Lung (tissue), 12 donors: ENCODE data around the gene TANC1. TPM values are rescaled to one million over a fixed set of nuclear protein-coding genes. Genes with fewer than 3 reads are reported as not detected.

Source experiments
- ATAC-seq: fragments of 200-7000 bp; cut with Tn5 transposase; one replicate; pipeline ENCODE4 v1.9.1; 2020; ENCODE audit warnings: moderate number of reproducible peaks; ENCODE audit not compliant: insufficient read depth, low FRiP score
- DNase-seq, 3 donors: peaks; one replicate each; pipeline ENCODE4 v3.0.0-alpha.2; 2013 to 2017
- H3K27ac ChIP-seq, 2 donors: one replicate each; pipeline ENCODE4 v1.5.1; 2013; ENCODE audit warnings: mild to moderate bottlenecking in 2 of 2, moderate library complexity in 2 of 2, control low read depth in 1 of 2, inconsistent platforms in 1 of 2, low read depth in 1 of 2, low read length in 1 of 2
- H3K27me3 ChIP-seq, 3 donors: one replicate each; pipeline ENCODE4 v1.5.1; 2013; ENCODE audit warnings: low read length in 2 of 3; ENCODE audit not compliant: control insufficient read depth in 3 of 3, insufficient read depth in 3 of 3
- H3K36me3 ChIP-seq, 4 donors: one replicate each; pipeline ENCODE4 v1.5.1; 2013; ENCODE audit warnings: low read length in 4 of 4, mild to moderate bottlenecking in 1 of 4, moderate library complexity in 1 of 4; ENCODE audit not compliant: control insufficient read depth in 4 of 4, insufficient read depth in 4 of 4
- H3K4me1 ChIP-seq, 5 donors: one replicate each; pipeline ENCODE4 v1.5.1; 2013; ENCODE audit warnings: low read length in 5 of 5, mild to moderate bottlenecking in 2 of 5, moderate library complexity in 1 of 5; ENCODE audit not compliant: control insufficient read depth in 5 of 5, insufficient read depth in 5 of 5
- H3K4me3 ChIP-seq: one replicate; pipeline ENCODE4 v1.5.1; 2013; ENCODE audit warnings: mild to moderate bottlenecking, control low read depth, moderate library complexity
- H3K9ac ChIP-seq, 2 donors: one replicate each; pipeline ENCODE4 v1.5.1; 2013; ENCODE audit warnings: low read length in 2 of 2, control low read depth in 1 of 2; ENCODE audit not compliant: insufficient read depth in 1 of 2
- H3K9me3 ChIP-seq, 4 donors: one replicate each; pipeline ENCODE4 v1.5.1; 2013; ENCODE audit warnings: low read length in 3 of 4, mild to moderate bottlenecking in 1 of 4, moderate library complexity in 1 of 4; ENCODE audit not compliant: control insufficient read depth in 4 of 4, insufficient read depth in 3 of 4
- WGBS, 2 donors: extraction: QIAGEN DNeasy Blood & Tissue Kit; methylation state at CpG; one replicate each; pipeline ENCODE4 v1.1.7; 2013; 5-methylcytosine and 5-hydroxymethylcytosine counted together
- polyA plus RNA-seq, 2 donors: library from polyadenylated mRNA; stranded (reverse); fragments of 200-250 nt; gene quantifications; one replicate each; pipeline ENCODE4 v1.2.1, GENCODE V29; 2013
- total RNA-seq, 2 donors: library from RNA; depleted of rRNA in 1 of 2; stranded (reverse); fragments of >200 nt in 1 of 2; gene quantifications; one replicate each; pipeline ENCODE4 v1.2.1, GENCODE V29; 2014 to 2021
- TF ChIP-seq, protein P1 (sequence below): IDR thresholded peaks from 2 replicates; pipeline ENCODE4 v1.5.1; 2012; ENCODE audit warnings: mild to moderate bottlenecking; ENCODE audit errors: control extremely low read depth, extremely low read depth
- donor health status: control.
- donor health status: control.
- donor health status: Bipolar disorder and iron deficiency.
- donor health status: healthy.
- donor health status: DM: yes; HTN: yes; CAD: no.

TANC1 gene
- total and polyA plus RNA-seq, 4 donors, result 14.3 to 99.5 (median 37.3) TPM

DNA sequence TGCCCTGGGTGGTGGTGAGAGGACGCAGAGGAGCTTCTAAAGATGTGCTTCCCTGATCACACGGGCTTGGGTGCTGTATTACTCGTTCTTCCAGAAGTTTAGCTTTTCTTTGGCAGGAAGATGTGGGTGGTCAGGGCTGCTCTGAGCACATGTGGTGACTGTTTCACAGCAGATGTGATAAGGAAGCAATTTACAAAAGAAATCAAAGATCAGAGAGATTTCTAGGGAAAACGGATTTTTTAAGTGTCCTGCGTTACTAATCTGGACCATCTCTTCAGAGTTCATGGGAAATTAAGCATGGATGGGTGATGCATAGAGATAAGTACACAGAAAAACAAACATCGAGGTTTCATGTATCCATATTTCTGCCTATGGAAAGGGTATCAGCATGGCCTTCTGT is 218.7 kb downstream of the TANC1 start:
- ATAC-seq (no peak), DNase-seq (no peak)
- Histone ChIP-seq H3K36me3 (peaks cover 3 to 38% (median 27%) of the 10 kb centered on the region in 4 donors), H3K9me3 (no peaks in the 10 kb centered on the region), H3K4me1 (peaks cover 0 to 11% (median 0%) of the 10 kb centered on the region in 5 donors), H3K27ac (no peak overlapping the region), H3K27me3 (no peaks in the 10 kb centered on the region), H3K9ac (no peak overlapping the region), H3K4me3 (no peak overlapping the region)
- 72 to 88% methylated on average over 6 of the region's 6 CpGs for WGBS, 2 donors
- TF ChIP-seq, protein P1, sequence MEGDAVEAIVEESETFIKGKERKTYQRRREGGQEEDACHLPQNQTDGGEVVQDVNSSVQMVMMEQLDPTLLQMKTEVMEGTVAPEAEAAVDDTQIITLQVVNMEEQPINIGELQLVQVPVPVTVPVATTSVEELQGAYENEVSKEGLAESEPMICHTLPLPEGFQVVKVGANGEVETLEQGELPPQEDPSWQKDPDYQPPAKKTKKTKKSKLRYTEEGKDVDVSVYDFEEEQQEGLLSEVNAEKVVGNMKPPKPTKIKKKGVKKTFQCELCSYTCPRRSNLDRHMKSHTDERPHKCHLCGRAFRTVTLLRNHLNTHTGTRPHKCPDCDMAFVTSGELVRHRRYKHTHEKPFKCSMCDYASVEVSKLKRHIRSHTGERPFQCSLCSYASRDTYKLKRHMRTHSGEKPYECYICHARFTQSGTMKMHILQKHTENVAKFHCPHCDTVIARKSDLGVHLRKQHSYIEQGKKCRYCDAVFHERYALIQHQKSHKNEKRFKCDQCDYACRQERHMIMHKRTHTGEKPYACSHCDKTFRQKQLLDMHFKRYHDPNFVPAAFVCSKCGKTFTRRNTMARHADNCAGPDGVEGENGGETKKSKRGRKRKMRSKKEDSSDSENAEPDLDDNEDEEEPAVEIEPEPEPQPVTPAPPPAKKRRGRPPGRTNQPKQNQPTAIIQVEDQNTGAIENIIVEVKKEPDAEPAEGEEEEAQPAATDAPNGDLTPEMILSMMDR, result no peak

DNA sequence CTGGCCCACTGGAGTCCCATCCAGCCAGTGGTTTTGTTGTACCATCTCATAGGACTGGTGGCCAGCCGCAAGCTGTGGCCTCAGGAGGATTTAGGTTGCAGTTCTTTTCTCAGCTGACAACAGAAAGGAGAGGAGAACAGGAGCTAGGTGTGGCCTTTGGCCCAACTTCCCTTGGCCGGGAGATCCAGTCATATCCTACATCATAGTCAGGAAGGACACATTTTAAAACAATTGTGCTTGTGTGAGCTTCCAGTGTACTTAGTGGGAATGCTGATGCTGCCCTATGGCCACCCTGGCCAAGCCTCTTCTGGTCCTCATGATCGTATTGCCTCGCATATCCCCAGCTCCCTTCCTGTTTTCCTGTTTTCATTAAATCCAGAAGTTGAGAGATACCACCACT is 220.0 kb downstream of the TANC1 start:
- no peak overlapping the region for H3K4me3 ChIP-seq
- no peaks in the 10 kb centered on the region for H3K9me3 ChIP-seq
- peak overlapping the region; percentile 24 to 49 for H3K27ac ChIP-seq
- TF ChIP-seq, protein P1, result no peak
- peaks cover 0 to 11% (median 0%) of the 10 kb centered on the region in 5 donors for H3K4me1 ChIP-seq
- no peak for ATAC-seq
- H3K36me3 ChIP-seq, result peaks cover 3 to 39% (median 25%) of the 10 kb centered on the region in 4 donors
- H3K27me3 ChIP-seq, result no peaks in the 10 kb centered on the region
- 71 to 83% methylated on average over 4 of the region's 4 CpGs for WGBS, 2 donors
- H3K9ac ChIP-seq, result no peak overlapping the region
- peak in 1 of 3 donors; percentile 13 for DNase-seq

DNA sequence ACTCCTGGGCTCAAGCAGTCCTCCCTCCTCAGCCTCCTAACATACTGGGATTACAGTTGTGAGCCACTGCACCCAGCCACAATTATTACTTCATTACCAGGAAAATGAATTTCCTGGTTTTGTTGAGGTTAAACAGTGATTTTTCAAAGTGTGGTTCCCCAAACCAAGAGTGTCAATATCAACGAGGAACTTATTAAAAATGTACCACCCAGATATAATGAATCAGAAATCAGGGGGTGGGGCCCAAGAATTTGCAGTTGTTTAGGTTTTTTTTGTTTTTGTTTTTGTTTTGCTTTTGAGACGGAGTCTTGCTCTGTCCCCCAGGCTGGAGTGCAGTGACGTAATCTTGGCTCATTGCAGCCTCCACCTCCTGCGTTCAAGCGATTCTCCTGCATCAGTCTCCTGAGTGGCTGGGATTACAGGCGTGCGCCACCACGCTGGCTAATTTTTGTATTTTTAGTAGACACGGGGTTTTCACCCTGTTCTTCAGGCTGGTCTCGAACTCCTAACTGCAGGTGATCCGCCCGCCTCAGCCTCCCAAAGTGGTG is 224.0 kb downstream of the TANC1 start:
- Histone ChIP-seq H3K4me3 (no peak overlapping the region), H3K27ac (no peak overlapping the region), H3K27me3 (no peaks in the 10 kb centered on the region), H3K4me1 (peaks cover 0 to 2% (median 0%) of the 10 kb centered on the region in 5 donors), H3K36me3 (peaks cover 0 to 52% (median 30%) of the 10 kb centered on the region in 4 donors), H3K9ac (no peak overlapping the region), H3K9me3 (no peaks in the 10 kb centered on the region)
- no peak for ATAC-seq
- WGBS, 2 donors, result 77 to 91% methylated on average over 12 of the region's 12 CpGs
- DNase-seq, result no peak
- TF ChIP-seq, protein P1, result no peak

DNA sequence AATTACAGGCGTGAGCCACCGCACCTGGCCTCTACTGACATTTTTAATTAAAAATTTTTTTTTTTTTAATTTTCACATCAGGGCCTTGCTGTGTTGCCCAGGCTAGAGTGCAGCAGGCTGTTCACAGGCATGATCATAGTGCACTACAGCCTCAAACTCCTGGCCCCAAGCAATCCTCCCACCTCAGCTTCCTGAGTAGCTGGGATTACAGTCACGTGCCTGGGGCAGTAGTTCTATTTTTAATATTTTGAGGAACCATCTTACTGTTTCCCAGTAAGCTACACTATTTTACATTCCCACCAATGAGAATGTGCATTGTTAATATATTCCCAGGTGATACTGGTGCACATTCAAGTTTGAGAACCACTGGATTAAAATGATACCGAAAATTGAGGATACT is 225.4 kb downstream of the TANC1 start:
- Histone ChIP-seq H3K9ac (no peak overlapping the region), H3K27ac (no peak overlapping the region), H3K27me3 (no peaks in the 10 kb centered on the region), H3K9me3 (no peaks in the 10 kb centered on the region), H3K36me3 (peaks cover 5 to 64% (median 37%) of the 10 kb centered on the region in 4 donors), H3K4me3 (no peak overlapping the region), H3K4me1 (no peaks in the 10 kb centered on the region)
- no peak for DNase-seq
- TF ChIP-seq, protein P1, result no peak
- ATAC-seq, result no peak
- 80 to 93% methylated on average over 4 of the region's 4 CpGs for WGBS, 2 donors
